GM12878 (cell line): ENCODE measurements around the gene CAPN14. TPM values are rescaled to one million over a fixed set of nuclear protein-coding genes. Genes with fewer than 3 reads are reported as not detected.

ENCODE experiments used
- ATAC-seq: fragments of 200-7000 bp; cut with Tn5 transposase; 3 replicates; pipeline ENCODE4 v1.9.1; 2020; ENCODE audit warnings: mild to moderate bottlenecking, moderate library complexity
- BruUV-seq: library from RNA; stranded (reverse); fragments of 400-500 nt; replicated peaks from 2 replicates; lab custom pipeline; 2021; lab: Mats Ljungman, UMichigan
- CTCF ChIA-PET: fragments of 300-600 bp; sonication (Branson Sonifier 250); formaldehyde crosslinking; extraction: SDS; loops from one replicate; lab custom pipeline; 2021; ENCODE audit warnings: inconsistent platforms; lab: Yijun Ruan, JAX
- POLR2A ChIA-PET: fragments of 350-600 bp; formaldehyde crosslinking; extraction: SDS; loops from one replicate; lab custom pipeline; 2021; ENCODE audit warnings: inconsistent platforms; lab: Charles Lee
- RAD21 ChIA-PET: fragments of 300-600 bp; sonication (Branson Sonifier 250); formaldehyde crosslinking; loops from one replicate; lab custom pipeline; 2023; ENCODE audit warnings: antibody characterized with exemption; ENCODE audit not compliant: unreplicated experiment; lab: Charles Lee
- SMC1A ChIA-PET: fragments of 300-600 bp; sonication (Branson Sonifier 250); formaldehyde crosslinking; loops from one replicate; lab custom pipeline; 2023; ENCODE audit not compliant: unreplicated experiment, uncharacterized antibody; lab: Charles Lee
- DNase-seq: peaks from one replicate; pipeline ENCODE4 v3.0.0-alpha.2; 2011; ENCODE audit warnings: low read depth, low spot score
- FAIRE-seq: peaks from 3 replicates; lab custom pipeline; 2011; peaks lifted over from hg19 to GRCh38; lab: Jason Lieb, UNC
- H2AFZ ChIP-seq: 2 replicates; pipeline ENCODE4 v1.6.0; 2011; ENCODE audit warnings: low read depth, low read length, control low read depth; ENCODE audit not compliant: control insufficient read depth
- H3K27ac ChIP-seq: 2 replicates; pipeline ENCODE4 v1.5.1; 2011; ENCODE audit warnings: control low read depth; ENCODE audit not compliant: control insufficient read depth, insufficient read depth
- H3K27me3 ChIP-seq, 2 experiments: replicated peaks in 1 of 2; 2 replicates each; pipeline versions ENCODE4 v1.6.0 to v1.6.1; 2011; ENCODE audit warnings: low read length in 1 of 2; ENCODE audit not compliant: control insufficient read depth in 2 of 2, insufficient read depth in 2 of 2
- H3K36me3 ChIP-seq, 2 experiments: 2 replicates each; pipeline ENCODE4 v1.5.1; 2011; ENCODE audit warnings: low read length in 1 of 2; ENCODE audit not compliant: control insufficient read depth in 2 of 2, insufficient read depth in 2 of 2
- H3K4me1 ChIP-seq: 2 replicates; pipeline ENCODE4 v1.6.1; 2011; ENCODE audit warnings: mild to moderate bottlenecking, low read length, moderate library complexity, mixed read lengths; ENCODE audit not compliant: control insufficient read depth, insufficient read depth
- H3K4me2 ChIP-seq: 2 replicates; pipeline ENCODE4 v1.6.0; 2011; ENCODE audit warnings: control low read depth; ENCODE audit not compliant: control insufficient read depth, insufficient read depth
- H3K4me3 ChIP-seq: fragments of 200-600 bp; sonication (generic); 2 replicates; pipeline ENCODE4 v1.5.1; 2016
- H3K79me2 ChIP-seq: 2 replicates; pipeline ENCODE4 v1.6.0; 2011; ENCODE audit warnings: low read length; ENCODE audit not compliant: control insufficient read depth, insufficient read depth
- H3K9ac ChIP-seq: 2 replicates; pipeline ENCODE4 v1.8.0; 2011; ENCODE audit warnings: low read length, control low read depth, mixed read lengths; ENCODE audit not compliant: control insufficient read depth, insufficient read depth
- H3K9me3 ChIP-seq: replicated peaks from 3 replicates; pipeline ENCODE4 v1.5.1; 2011; ENCODE audit warnings: mild to moderate bottlenecking, low read length; ENCODE audit not compliant: control insufficient read depth, insufficient read depth
- H4K20me1 ChIP-seq: 2 replicates; pipeline ENCODE4 v1.6.0; 2011; ENCODE audit not compliant: control insufficient read depth, insufficient read depth
- BRCA1 ChIP-seq: IDR thresholded peaks from 2 replicates; pipeline ENCODE4 v1.6.1; 2011; ENCODE audit warnings: low read depth, low read length, improper control_type of control experiment
- FOXM1 ChIP-seq: IDR thresholded peaks from 2 replicates; pipeline ENCODE4 v1.6.1; 2012; ENCODE audit warnings: low read depth, mild to moderate bottlenecking, inconsistent platforms, low read length, moderate library complexity
- GATAD2B ChIP-seq: fragments of 450-650 bp; conservative IDR thresholded peaks from 2 replicates; pipeline ENCODE4 v1.6.1; 2017; ENCODE audit warnings: low read depth, mild to moderate bottlenecking, moderate library complexity
- MEF2A ChIP-seq: IDR thresholded peaks from 2 replicates; pipeline ENCODE4 v1.6.1; 2011; ENCODE audit warnings: low read depth, mild to moderate bottlenecking, low read length, moderate library complexity; ENCODE audit not compliant: insufficient read depth
- MTA3 ChIP-seq: IDR thresholded peaks from 2 replicates; pipeline ENCODE4 v1.6.1; 2012; ENCODE audit warnings: low read length, inconsistent platforms, borderline replicate concordance
- POLR2AphosphoS5 ChIP-seq: IDR thresholded peaks from 2 replicates; pipeline ENCODE4 v1.6.1; 2011; ENCODE audit warnings: mild to moderate bottlenecking, low read length, inconsistent platforms
- POU2F2 ChIP-seq: IDR thresholded peaks from 3 replicates; pipeline ENCODE4 v1.6.1; 2011; ENCODE audit warnings: low read depth, mild to moderate bottlenecking, low read length, borderline replicate concordance
- RAD51 ChIP-seq: fragments of 450-650 bp; IDR thresholded peaks from 2 replicates; pipeline ENCODE4 v1.6.1; 2016; ENCODE audit warnings: moderate library complexity, mild to moderate bottlenecking, inconsistent platforms
- ZNF207 ChIP-seq: fragments of 450-650 bp; IDR thresholded peaks from 2 replicates; pipeline ENCODE4 v1.6.1; 2014; ENCODE audit warnings: antibody characterized with exemption, mild to moderate bottlenecking, borderline replicate concordance
- WGBS: methylation state at CpG from one replicate; pipeline ENCODE4 v1.1.6; 2016; ENCODE audit warnings: low lambda C conversion rate; ENCODE audit not compliant: insufficient replicate concordance, insufficient coverage; ENCODE audit errors: missing lambda C conversion rate; 5-methylcytosine and 5-hydroxymethylcytosine counted together
- in situ Hi-C: fragments of 300-500 bp; cut with MboI; formaldehyde crosslinking; loops from 9 replicates; pipeline ENCODE4 v1.14.3; 2018; ENCODE audit warnings: mixed read lengths
- intact Hi-C: fragments of 100-400 bp; cut with micrococcal nuclease; formaldehyde crosslinking; loops from one replicate; pipeline ENCODE4 v1.14.2; 2022; ENCODE audit not compliant: unreplicated experiment
- polyA plus RNA-seq, 11 experiments: library from polyadenylated mRNA; depleted of rRNA in 4 of 11; unstranded in 6 of 11; stranded (reverse) in 5 of 11; fragments of >200 nt; fragmentation: Nextera tagmentation in 4 of 11; fragmentation: Illumina TruSeq in 1 of 11; extraction: Ambion mirVana in 4 of 11; extraction: Trizol in 1 of 11; gene quantifications; 1 replicate in 1 of 11; 2 replicates in 10 of 11; pipeline versions ENCODE4 v1.2.1 to v1.2.3, GENCODE V29; 2011 to 2016; ENCODE audit warnings: inconsistent platforms in 2 of 11, missing spikeins in 2 of 11, low read depth in 1 of 11
- total RNA-seq, 4 experiments: library from RNA; depleted of rRNA in 3 of 4; stranded (reverse); fragments of >200 nt in 3 of 4; fragmentation: Illumina TruSeq in 1 of 4; extraction: Trizol in 1 of 4; gene quantifications; 2 replicates each; pipeline versions ENCODE4 v1.2.1 to v1.2.3, GENCODE V29; 2013 to 2021
- TF ChIP-seq, protein P1 (sequence below): IDR thresholded peaks from 2 replicates; pipeline ENCODE4 v1.6.1; 2012; ENCODE audit warnings: improper control_type of control experiment, low read depth, low read length; ENCODE audit not compliant: insufficient replicate concordance

Gene CAPN14
- total and polyA plus RNA-seq, 10 of the 15 experiments (the other 5 are each of a cell fraction or from before 2014, with no cell fraction given): 0.08 to 1.5 (median 1.1) TPM

GRCh38 chr2:31139671-31140070 lies 77.6 kb downstream of the CAPN14 start:
- no peak overlapping the region for H3K4me3 ChIP-seq
- BruUV-seq: no TSS peak
- TF ChIP-seq POLR2AphosphoS5: no peak
- TF ChIP-seq GATAD2B: no peak
- no peak for TF ChIP-seq ZNF207
- TF ChIP-seq POU2F2: no peak
- TF ChIP-seq, protein P1, sequence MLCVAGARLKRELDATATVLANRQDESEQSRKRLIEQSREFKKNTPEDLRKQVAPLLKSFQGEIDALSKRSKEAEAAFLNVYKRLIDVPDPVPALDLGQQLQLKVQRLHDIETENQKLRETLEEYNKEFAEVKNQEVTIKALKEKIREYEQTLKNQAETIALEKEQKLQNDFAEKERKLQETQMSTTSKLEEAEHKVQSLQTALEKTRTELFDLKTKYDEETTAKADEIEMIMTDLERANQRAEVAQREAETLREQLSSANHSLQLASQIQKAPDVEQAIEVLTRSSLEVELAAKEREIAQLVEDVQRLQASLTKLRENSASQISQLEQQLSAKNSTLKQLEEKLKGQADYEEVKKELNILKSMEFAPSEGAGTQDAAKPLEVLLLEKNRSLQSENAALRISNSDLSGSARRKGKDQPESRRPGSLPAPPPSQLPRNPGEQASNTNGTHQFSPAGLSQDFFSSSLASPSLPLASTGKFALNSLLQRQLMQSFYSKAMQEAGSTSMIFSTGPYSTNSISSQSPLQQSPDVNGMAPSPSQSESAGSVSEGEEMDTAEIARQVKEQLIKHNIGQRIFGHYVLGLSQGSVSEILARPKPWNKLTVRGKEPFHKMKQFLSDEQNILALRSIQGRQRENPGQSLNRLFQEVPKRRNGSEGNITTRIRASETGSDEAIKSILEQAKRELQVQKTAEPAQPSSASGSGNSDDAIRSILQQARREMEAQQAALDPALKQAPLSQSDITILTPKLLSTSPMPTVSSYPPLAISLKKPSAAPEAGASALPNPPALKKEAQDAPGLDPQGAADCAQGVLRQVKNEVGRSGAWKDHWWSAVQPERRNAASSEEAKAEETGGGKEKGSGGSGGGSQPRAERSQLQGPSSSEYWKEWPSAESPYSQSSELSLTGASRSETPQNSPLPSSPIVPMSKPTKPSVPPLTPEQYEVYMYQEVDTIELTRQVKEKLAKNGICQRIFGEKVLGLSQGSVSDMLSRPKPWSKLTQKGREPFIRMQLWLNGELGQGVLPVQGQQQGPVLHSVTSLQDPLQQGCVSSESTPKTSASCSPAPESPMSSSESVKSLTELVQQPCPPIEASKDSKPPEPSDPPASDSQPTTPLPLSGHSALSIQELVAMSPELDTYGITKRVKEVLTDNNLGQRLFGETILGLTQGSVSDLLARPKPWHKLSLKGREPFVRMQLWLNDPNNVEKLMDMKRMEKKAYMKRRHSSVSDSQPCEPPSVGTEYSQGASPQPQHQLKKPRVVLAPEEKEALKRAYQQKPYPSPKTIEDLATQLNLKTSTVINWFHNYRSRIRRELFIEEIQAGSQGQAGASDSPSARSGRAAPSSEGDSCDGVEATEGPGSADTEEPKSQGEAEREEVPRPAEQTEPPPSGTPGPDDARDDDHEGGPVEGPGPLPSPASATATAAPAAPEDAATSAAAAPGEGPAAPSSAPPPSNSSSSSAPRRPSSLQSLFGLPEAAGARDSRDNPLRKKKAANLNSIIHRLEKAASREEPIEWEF: no peak
- no peak for TF ChIP-seq RAD51
- TF ChIP-seq MTA3: no peak
- no peak for TF ChIP-seq FOXM1
- no peak for TF ChIP-seq BRCA1
- no peak for TF ChIP-seq MEF2A
- TF ChIP-seq, all 136 proteins: peak for 0
- no peak overlapping the region for H3K27ac ChIP-seq
- POLR2A ChIA-PET: no interaction called here
- 65% methylated on average over 4 of the region's 4 CpGs for WGBS
- H3K9ac ChIP-seq: no peak overlapping the region
- no peak for DNase-seq
- FAIRE-seq: no peak
- CTCF ChIA-PET: interaction anchor here (2.3 to 2.8 kb wide), 3 partner anchors 32 to 428 kb away, joined by 7 to 15 read pairs (median 12); no protein-coding TSS in a partner anchor
- H3K36me3 ChIP-seq: no peaks in the 10 kb centered on the region
- no peaks in the 10 kb centered on the region for H3K79me2 ChIP-seq
- no peaks in the 10 kb centered on the region for H4K20me1 ChIP-seq
- intact Hi-C loops (loop anchor here (5.0 kb wide), 1 partner anchor 107 kb away; no protein-coding TSS in a partner anchor), in situ Hi-C loops (no loop called here)
- H3K4me1 ChIP-seq: no peaks in the 10 kb centered on the region; the same call in 1 of the 2 replicates
- H3K9me3 ChIP-seq: no peaks in the 10 kb centered on the region
- peaks cover 2 to 27% of the 10 kb centered on the region in 2 experiments for H3K27me3 ChIP-seq
- H3K4me2 ChIP-seq: no peak overlapping the region
- SMC1A ChIA-PET: interaction anchor here (1.2 kb wide), 1 partner anchor 194 kb away, joined by 3 read pairs; no protein-coding TSS in a partner anchor
- RAD21 ChIA-PET: no interaction called here
- no peak for ATAC-seq
- H2AFZ ChIP-seq: no peak overlapping the region
